Measurements from ENCODE around the gene RBM20.

DNA sequence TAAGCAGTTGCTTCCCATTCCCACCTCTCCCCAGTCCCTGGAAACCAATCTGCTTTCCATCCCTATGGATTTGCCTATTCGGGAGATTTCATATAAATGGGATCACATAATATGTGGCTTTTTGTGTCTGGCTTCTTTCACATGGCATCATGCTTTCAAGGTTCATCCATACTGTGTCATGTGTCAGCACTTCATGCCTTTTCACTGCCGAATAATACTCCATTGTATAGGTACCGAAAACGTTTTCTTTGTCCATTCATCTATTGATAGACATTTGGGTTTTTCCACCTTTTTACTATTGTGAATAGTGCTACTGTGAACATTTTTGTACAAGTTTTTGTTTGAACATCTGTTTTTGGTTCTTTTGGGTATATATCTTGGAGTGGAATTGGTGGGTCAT is 12.5 kb downstream of the RBM20 start:
- TF ChIP-seq ZNF565 (CRISPR knock-in tag; conservative IDR thresholded peaks at IDR 0.05; ENCODE audit: low read depth) (no peak), SNAI2 (CRISPR knock-in tag; IDR thresholded peaks at IDR 0.05) (no peak), ARNTL (CRISPR knock-in tag; IDR thresholded peaks at IDR 0.05; ENCODE audit: borderline replicate concordance, low read depth) (no peak), ZNF8 (CRISPR knock-in tag; IDR thresholded peaks at IDR 0.05) (no peak), RARB (CRISPR knock-in tag; IDR thresholded peaks at IDR 0.05) (no peak), CSDC2 (CRISPR knock-in tag; IDR thresholded peaks at IDR 0.05) (no peak), ESRRG (CRISPR knock-in tag; IDR thresholded peaks at IDR 0.05) (no peak), ZNF70 (CRISPR knock-in tag; IDR thresholded peaks at IDR 0.05) (no peak), TCF4 (CRISPR knock-in tag; IDR thresholded peaks at IDR 0.05; ENCODE audit: borderline replicate concordance) (no peak)
- TF ChIP-seq, protein P1, sequence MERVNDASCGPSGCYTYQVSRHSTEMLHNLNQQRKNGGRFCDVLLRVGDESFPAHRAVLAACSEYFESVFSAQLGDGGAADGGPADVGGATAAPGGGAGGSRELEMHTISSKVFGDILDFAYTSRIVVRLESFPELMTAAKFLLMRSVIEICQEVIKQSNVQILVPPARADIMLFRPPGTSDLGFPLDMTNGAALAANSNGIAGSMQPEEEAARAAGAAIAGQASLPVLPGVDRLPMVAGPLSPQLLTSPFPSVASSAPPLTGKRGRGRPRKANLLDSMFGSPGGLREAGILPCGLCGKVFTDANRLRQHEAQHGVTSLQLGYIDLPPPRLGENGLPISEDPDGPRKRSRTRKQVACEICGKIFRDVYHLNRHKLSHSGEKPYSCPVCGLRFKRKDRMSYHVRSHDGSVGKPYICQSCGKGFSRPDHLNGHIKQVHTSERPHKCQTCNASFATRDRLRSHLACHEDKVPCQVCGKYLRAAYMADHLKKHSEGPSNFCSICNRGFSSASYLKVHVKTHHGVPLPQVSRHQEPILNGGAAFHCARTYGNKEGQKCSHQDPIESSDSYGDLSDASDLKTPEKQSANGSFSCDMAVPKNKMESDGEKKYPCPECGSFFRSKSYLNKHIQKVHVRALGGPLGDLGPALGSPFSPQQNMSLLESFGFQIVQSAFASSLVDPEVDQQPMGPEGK (CRISPR knock-in tag; IDR thresholded peaks at IDR 0.05; ENCODE audit: borderline replicate concordance), result no peak
- TF ChIP-seq, protein P2, sequence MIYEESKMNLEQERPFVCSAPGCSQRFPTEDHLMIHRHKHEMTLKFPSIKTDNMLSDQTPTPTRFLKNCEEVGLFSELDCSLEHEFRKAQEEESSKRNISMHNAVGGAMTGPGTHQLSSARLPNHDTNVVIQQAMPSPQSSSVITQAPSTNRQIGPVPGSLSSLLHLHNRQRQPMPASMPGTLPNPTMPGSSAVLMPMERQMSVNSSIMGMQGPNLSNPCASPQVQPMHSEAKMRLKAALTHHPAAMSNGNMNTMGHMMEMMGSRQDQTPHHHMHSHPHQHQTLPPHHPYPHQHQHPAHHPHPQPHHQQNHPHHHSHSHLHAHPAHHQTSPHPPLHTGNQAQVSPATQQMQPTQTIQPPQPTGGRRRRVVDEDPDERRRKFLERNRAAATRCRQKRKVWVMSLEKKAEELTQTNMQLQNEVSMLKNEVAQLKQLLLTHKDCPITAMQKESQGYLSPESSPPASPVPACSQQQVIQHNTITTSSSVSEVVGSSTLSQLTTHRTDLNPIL (CRISPR knock-in tag; IDR thresholded peaks at IDR 0.05; ENCODE audit: low read depth), result no peak
- TF ChIP-seq, protein P3, sequence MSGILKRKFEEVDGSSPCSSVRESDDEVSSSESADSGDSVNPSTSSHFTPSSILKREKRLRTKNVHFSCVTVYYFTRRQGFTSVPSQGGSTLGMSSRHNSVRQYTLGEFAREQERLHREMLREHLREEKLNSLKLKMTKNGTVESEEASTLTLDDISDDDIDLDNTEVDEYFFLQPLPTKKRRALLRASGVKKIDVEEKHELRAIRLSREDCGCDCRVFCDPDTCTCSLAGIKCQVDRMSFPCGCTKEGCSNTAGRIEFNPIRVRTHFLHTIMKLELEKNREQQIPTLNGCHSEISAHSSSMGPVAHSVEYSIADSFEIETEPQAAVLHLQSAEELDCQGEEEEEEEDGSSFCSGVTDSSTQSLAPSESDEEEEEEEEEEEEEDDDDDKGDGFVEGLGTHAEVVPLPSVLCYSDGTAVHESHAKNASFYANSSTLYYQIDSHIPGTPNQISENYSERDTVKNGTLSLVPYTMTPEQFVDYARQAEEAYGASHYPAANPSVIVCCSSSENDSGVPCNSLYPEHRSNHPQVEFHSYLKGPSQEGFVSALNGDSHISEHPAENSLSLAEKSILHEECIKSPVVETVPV (CRISPR knock-in tag; IDR thresholded peaks at IDR 0.05), result no peak
- TF ChIP-seq, protein P4, sequence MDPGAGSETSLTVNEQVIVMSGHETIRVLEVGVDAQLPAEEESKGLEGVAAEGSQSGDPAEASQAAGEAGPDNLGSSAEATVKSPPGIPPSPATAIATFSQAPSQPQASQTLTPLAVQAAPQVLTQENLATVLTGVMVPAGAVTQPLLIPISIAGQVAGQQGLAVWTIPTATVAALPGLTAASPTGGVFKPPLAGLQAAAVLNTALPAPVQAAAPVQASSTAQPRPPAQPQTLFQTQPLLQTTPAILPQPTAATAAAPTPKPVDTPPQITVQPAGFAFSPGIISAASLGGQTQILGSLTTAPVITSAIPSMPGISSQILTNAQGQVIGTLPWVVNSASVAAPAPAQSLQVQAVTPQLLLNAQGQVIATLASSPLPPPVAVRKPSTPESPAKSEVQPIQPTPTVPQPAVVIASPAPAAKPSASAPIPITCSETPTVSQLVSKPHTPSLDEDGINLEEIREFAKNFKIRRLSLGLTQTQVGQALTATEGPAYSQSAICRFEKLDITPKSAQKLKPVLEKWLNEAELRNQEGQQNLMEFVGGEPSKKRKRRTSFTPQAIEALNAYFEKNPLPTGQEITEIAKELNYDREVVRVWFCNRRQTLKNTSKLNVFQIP (CRISPR knock-in tag; IDR thresholded peaks at IDR 0.05; ENCODE audit: borderline replicate concordance, low read depth), result no peak

All from SK-N-SH treated with all-trans-retinoic acid at 6 μM for 48 hours (cell line).